ENCODE data around the gene BZW1. TPM values are rescaled to one million over a fixed set of nuclear protein-coding genes. Genes with fewer than 3 reads are reported as not detected.
A peak's percentile ranks its signal among the peaks of the same experiment; 100 is the strongest.

BZW1 gene
- polyA plus RNA-seq, 1 of the 3 experiments (the other 2 are of a cell fraction) = 131 TPM

DNA sequence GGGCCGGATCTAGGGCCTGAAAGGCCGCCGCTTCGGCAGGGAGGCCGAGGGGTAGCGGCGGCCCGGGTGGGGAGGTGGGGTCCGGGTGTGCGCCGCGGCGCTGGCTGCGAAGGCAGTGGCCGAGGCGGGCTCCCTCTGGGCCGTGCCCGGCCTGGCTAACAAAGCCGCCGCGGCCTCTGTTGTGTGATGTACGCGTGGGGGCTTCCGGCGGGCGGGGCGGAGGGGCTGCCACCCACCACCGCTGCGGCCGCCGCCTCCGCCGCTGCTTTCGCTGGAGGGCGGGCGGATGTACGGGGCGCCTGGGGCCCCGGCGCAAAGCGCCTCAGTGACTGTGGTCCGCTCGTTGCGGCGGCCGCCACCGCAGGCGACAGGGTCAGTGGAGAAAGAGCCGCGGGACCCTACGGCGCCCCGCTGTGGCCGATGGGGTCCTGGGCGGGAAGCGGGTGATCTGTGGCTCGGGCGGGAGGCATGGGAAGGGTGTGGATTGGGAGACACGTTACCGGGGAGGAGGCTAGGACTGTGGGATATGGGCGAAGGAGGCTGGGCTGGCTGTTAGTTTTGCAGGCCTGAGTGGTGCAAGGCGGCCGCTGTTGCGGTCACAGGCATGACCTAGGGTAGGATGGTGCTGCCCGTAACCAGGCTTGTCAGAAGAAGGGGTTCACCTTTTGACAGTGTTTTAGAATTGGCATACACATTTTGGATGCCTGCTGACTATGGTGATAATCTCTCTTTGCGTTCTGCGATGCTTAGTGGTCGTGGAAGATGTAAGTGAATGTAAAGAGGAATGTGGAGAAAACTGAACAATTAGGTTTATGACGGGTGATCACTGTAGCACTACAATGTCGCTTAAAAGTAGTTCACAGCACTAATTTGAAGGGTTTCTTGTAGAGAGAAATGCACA is 662 bp downstream of the BZW1 start (continued):
- TF ChIP-seq GATA2 (CRISPR knock-in tag; IDR thresholded peaks at IDR 0.05) (no peak), RXRA (IDR thresholded peaks at IDR 0.05; ENCODE audit: borderline replicate concordance, low read depth) (no peak), EZH2phosphoT487 (IDR thresholded peaks at IDR 0.05; ENCODE audit: borderline replicate concordance, low read depth) (no peak), CHD2 (IDR thresholded peaks at IDR 0.05; ENCODE audit: low read length, partially characterized antibody) (no peak)
- TF ChIP-seq, protein P1, sequence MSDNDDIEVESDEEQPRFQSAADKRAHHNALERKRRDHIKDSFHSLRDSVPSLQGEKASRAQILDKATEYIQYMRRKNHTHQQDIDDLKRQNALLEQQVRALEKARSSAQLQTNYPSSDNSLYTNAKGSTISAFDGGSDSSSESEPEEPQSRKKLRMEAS (IDR thresholded peaks at IDR 0.05; ENCODE audit: low read depth) = no peak; the same call in 1 of the 2 replicates
- TF ChIP-seq, protein P2, sequence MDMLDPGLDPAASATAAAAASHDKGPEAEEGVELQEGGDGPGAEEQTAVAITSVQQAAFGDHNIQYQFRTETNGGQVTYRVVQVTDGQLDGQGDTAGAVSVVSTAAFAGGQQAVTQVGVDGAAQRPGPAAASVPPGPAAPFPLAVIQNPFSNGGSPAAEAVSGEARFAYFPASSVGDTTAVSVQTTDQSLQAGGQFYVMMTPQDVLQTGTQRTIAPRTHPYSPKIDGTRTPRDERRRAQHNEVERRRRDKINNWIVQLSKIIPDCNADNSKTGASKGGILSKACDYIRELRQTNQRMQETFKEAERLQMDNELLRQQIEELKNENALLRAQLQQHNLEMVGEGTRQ (IDR thresholded peaks at IDR 0.05; ENCODE audit: borderline replicate concordance, low read depth, low read length) = no peak
- TF ChIP-seq, protein P3, sequence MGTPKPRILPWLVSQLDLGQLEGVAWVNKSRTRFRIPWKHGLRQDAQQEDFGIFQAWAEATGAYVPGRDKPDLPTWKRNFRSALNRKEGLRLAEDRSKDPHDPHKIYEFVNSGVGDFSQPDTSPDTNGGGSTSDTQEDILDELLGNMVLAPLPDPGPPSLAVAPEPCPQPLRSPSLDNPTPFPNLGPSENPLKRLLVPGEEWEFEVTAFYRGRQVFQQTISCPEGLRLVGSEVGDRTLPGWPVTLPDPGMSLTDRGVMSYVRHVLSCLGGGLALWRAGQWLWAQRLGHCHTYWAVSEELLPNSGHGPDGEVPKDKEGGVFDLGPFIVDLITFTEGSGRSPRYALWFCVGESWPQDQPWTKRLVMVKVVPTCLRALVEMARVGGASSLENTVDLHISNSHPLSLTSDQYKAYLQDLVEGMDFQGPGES (IDR thresholded peaks at IDR 0.05; ENCODE audit: low read depth, low read length) = no peak

DNA sequence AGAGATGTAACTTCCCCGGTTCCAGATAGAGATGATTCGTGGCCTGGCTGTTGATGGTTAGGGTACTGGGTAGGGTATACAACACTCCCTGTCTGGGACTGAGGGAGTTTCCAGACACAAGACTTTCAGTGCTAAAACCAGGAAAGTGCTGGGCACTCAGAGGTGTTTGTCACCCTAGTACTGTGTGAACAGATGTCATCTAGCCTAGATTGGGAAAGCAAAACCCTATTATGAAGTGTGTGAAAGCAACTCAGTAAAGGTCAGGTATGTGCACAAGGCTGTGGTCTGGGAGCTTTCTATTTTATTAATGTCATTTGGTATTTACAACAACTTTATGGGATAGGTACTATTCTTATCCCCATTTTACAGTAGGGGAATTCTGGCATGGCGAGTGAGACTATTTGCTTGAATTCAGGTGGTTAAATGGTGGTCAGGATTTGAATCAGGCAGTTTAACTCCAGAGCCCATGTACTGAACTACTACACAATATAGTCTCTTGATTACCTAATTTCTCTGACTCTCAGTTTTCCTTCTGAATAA is 2.6 kb downstream of the BZW1 start:
- H3K4me2 ChIP-seq = peak overlapping the region; percentile 82

More for the DNA sequence above, 2.6 kb downstream of the BZW1 start:
- POLR2A ChIA-PET = no interaction called here
- Histone ChIP-seq H3K9me2 (no peaks in the 10 kb centered on the region), H3K27me3 (ENCODE audit: insufficient read depth) (no peaks in the 10 kb centered on the region), H3F3A (replicated peaks; ENCODE audit: insufficient read depth) (peaks cover 19% of the 10 kb centered on the region), H3K9me3 (no peaks in the 10 kb centered on the region), H3K36me3 (replicated peaks in 1 of 2; ENCODE audit: control insufficient read depth in 1 of 2, insufficient read depth in 2 of 2, low read length in 1 of 2) (peaks cover 62 to 64% of the 10 kb centered on the region in 2 experiments), H3K4me1 (ENCODE audit: control insufficient read depth in 1 of 2, insufficient read depth in 2 of 2, low read depth in 1 of 2, low read length in 1 of 2) (peaks cover 12 to 20% of the 10 kb centered on the region in 2 experiments; a peak in 3 of 4 replicates), H2AFZ (ENCODE audit: low read depth) (no peak overlapping the region), H3K4me3 (ENCODE audit: low read depth in 2 of 2, low read length in 1 of 2) (0 out of 4 replicates have a peak overlapping the region, but pooled peaks of 1 of the 2 experiments have one; percentile 5), H3K27ac (ENCODE audit: low read depth in 2 of 2, low read length in 1 of 2) (no peak overlapping the region), H3K9ac (peak overlapping the region; percentile 98; the same call in 1 of the 2 replicates), H3K79me2 (ENCODE audit: insufficient read depth) (peaks cover 74% of the 10 kb centered on the region), H4K20me1 (ENCODE audit: insufficient read depth) (peaks cover 45% of the 10 kb centered on the region)
- CTCF ChIA-PET = interaction anchor here (0.7 to 2.2 kb wide), 4 partner anchors 13 to 103 kb away, joined by 3 to 10 read pairs (median 6); no protein-coding TSS in a partner anchor
- TF ChIP-seq CHD2 (IDR thresholded peaks at IDR 0.05; ENCODE audit: low read length, partially characterized antibody) (no peak), RCOR1 (IDR thresholded peaks at IDR 0.05; ENCODE audit: low read length) (no peak), YY1 (IDR thresholded peaks at IDR 0.05; ENCODE audit: low read depth) (no peak), TCF12 (IDR thresholded peaks at IDR 0.05) (no peak), GABPA (IDR thresholded peaks at IDR 0.05; ENCODE audit: low read depth) (no peak), JUND (IDR thresholded peaks at IDR 0.05) (no peak), FOSL2 (IDR thresholded peaks at IDR 0.05; ENCODE audit: borderline replicate concordance, low read depth) (no peak), RAD21 (IDR thresholded peaks at IDR 0.05; ENCODE audit: low read length) (no peak), EP300 (IDR thresholded peaks at IDR 0.05; ENCODE audit: borderline replicate concordance in 1 of 2, low read depth in 1 of 2, low read length in 1 of 2) (no peak), SMC3 (IDR thresholded peaks at IDR 0.05; ENCODE audit: low read depth, low read length) (no peak), RFX5 (IDR thresholded peaks at IDR 0.05; ENCODE audit: low read length) (no peak), MEF2A (IDR thresholded peaks at IDR 0.05; ENCODE audit: borderline replicate concordance, low read depth) (no peak), NFIC (IDR thresholded peaks at IDR 0.05; ENCODE audit: borderline replicate concordance) (no peak)
- TF ChIP-seq, protein P4, sequence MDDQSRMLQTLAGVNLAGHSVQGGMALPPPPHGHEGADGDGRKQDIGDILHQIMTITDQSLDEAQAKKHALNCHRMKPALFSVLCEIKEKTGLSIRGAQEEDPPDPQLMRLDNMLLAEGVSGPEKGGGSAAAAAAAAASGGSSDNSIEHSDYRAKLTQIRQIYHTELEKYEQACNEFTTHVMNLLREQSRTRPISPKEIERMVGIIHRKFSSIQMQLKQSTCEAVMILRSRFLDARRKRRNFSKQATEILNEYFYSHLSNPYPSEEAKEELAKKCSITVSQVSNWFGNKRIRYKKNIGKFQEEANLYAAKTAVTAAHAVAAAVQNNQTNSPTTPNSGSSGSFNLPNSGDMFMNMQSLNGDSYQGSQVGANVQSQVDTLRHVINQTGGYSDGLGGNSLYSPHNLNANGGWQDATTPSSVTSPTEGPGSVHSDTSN (IDR thresholded peaks at IDR 0.05) = no peak
- TF ChIP-seq, protein P5, sequence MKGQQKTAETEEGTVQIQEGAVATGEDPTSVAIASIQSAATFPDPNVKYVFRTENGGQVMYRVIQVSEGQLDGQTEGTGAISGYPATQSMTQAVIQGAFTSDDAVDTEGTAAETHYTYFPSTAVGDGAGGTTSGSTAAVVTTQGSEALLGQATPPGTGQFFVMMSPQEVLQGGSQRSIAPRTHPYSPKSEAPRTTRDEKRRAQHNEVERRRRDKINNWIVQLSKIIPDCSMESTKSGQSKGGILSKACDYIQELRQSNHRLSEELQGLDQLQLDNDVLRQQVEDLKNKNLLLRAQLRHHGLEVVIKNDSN (IDR thresholded peaks at IDR 0.05; ENCODE audit: borderline replicate concordance, low read depth) = no peak
- TF ChIP-seq, protein P3 (IDR thresholded peaks at IDR 0.05; ENCODE audit: low read depth, low read length) = no peak
- no peak for DNase-seq
- WGBS (ENCODE audit: low lambda C conversion rate) = 88% methylated on average over 3 of the region's 3 CpGs
